GM19463 (cell line): ENCODE data around the gene IGFALS.

Experiments used
- ATAC-seq: cut with Tn5 transposase; IDR thresholded peaks from one replicate; pipeline ENCODE4 v1.9.1; 2021; ENCODE audit warnings: mild to moderate bottlenecking, moderate library complexity; ENCODE audit not compliant: unreplicated experiment

IGFALS gene

DNA sequence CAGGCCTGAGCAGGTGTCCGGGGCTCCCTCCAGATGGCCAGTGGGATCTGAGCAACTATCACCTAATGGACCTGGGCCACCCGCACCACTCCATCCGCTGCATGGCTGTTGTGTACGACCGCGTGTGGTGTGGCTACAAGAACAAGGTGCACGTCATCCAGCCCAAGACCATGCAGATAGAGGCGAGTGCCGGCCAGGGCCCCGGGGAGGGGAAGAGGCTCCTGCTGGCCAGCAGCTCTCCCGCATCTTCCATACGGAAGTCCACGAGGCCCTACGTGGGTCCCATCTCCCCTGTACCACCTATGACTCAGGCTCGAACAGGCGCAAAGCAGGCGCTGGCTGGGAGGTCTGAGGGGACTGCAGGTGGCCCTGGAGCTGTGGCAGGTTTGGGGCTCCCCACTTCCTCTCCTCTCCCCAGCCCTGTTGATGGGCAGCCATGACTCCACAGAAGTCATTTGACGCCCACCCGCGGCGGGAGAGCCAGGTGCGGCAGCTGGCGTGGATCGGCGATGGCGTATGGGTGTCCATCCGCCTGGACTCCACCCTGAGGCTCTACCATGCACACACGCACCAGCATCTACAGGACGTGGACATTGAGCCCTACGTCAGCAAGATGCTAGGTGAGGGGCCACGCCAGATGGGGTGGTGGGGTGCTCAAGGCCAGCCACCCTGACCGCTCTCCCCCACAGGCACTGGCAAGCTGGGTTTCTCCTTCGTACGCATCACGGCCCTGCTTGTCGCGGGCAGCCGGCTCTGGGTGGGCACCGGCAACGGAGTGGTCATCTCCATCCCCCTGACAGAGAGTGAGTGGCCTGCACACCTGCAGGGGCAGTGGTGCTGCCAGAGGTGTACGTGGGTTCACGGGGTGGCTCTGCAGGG, 26.1 kb downstream of the IGFALS start:
- ATAC-seq = no peak

DNA sequence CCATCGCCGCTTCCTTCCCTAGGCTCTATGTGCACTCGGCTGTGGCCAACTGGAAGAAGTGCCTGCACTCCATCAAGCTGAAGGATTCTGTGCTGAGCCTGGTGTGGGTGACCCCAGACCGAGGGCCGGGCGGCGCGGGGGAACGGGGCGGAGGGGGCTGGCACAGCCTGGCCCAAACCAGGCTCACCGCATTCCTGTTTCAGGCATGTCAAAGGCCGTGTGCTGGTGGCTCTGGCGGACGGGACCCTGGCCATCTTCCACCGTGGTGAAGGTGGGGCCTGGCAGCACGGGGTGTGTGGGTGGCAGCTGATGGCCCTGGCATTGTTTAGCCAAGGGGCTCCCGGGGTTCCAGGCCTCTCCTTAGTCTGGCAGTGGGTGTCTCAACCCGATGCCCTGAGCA, 26.8 kb downstream of the IGFALS start:
- ATAC-seq = no peak

DNA sequence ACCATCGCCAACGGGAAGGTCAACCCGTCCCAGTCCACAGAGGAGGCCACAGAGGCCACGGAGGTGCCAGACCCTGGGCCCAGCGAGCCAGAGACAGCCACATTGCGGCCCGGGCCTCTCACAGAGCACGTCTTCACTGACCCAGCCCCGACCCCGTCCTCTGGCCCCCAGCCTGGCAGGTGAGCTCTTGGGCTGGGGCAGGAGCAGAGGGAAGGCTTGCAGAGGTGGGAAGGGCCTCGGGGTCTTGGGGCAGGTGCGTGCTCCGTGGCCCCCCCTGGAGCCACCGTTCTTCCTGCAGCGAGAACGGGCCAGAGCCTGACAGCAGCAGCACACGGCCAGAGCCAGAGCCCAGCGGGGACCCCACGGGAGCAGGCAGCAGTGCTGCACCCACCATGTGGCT, 27.3 kb downstream of the IGFALS start:
- no peak for ATAC-seq

DNA sequence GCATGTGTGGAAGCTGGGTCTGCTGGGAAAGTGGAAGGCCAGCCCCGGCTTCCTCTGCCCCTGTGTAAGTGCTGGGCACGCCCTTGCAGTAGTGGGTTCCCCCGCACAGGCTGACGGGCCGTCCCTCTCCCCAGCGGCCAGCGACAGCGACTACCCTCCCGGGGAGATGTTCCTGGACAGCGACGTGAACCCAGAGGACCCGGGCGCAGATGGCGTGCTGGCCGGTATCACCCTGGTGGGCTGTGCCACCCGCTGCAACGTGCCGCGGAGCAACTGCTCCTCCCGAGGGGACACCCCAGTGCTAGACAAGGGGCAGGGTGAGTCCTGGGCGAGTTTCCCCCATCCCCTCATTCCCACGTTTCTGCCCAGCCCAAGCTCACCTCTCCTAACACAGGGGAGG, 27.7 kb downstream of the IGFALS start:
- ATAC-seq = no peak

DNA sequence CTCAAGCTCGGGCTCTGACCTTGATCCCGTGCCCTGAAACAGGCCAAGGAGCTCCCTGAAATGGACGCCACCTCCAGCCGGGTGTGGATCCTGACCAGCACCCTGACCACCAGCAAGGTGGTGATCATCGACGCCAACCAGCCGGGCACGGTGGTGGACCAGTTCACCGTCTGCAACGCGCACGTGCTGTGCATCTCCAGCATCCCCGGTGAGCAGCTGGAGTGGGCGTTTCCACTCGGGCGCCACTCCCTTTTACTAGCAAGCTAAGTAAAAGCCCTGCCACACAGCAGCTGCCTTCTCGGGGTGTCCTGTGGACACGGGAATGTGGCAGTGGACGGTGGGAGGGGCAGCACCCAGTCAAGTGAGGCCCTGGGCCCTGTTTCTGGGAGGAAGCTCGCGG, 28.5 kb downstream of the IGFALS start:
- no peak for ATAC-seq

DNA sequence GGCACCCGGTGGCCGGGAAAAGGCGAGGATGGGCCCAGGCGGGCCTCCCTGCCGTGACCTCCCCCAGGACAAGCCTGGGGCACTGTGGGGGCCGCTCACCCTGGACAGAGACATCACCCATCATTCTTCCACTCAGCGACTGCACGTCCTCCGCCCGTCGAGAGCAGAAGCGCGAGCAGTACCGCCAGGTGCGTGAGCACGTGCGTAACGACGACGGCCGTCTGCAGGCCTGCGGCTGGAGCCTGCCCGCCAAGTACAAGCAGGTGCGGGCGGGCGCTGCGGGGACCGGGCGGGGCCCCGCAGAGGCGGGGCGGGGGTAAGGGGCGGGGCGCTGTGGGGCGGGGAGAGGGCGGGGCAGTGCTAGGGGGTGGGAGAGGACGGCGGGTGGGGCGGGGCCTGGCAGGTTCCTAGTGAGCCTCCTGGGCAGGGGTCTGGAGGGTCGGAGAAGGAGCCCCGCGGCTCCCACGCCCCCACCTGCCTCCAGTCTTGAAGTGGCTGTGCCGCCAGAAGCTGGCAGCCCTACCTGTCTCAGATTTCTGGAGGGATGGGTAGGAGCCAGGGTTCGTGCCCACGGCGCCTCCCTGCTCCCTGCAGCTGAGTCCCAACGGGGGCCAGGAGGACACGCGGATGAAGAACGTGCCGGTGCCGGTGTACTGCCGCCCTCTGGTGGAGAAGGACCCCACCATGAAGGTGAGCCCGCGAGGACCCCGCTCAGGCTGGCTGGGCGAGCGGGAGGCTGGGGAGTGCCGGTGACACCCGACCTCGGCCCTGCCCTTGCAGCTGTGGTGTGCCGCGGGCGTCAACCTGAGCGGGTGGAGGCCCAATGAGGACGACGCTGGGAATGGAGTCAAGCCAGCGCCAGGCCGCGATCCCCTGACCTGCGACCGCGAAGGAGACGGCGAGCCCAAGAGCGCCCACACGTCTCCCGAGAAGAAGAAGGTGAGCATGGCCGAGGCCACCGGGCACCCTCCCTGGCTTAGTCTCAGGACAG, 29.7 kb downstream of the IGFALS start:
- ATAC-seq = no peak

DNA sequence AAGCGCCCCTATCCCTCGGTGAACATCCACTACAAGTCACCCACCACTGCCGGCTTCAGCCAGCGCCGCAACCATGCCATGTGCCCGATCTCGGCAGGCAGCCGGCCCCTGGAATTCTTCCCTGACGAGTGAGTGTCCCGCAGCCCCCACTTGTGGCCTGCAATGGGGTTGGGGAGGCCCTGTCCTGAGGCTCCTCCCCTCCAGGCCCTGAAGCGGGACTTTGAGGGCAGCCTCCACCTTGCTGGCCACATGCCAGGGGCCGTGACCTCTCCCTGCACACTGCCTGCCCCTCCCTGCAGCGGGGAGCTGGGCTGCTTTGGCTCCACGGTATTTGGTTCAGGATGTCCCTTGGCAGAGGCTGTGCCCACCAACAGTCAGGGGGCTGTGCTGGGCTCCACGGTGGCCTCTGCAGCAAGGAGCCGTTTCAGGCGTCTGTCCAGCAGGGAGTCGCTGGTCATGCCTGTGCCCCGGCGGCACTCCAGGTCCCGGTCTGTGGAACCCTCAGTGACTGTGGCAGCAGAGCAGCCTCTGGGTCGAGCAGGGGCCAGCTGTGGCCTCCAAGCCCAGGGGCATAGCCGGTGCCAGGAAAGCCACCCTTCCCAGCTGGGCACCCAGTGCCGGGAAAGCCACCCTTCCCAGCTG, 30.5 kb downstream of the IGFALS start:
- ATAC-seq = no peak

DNA sequence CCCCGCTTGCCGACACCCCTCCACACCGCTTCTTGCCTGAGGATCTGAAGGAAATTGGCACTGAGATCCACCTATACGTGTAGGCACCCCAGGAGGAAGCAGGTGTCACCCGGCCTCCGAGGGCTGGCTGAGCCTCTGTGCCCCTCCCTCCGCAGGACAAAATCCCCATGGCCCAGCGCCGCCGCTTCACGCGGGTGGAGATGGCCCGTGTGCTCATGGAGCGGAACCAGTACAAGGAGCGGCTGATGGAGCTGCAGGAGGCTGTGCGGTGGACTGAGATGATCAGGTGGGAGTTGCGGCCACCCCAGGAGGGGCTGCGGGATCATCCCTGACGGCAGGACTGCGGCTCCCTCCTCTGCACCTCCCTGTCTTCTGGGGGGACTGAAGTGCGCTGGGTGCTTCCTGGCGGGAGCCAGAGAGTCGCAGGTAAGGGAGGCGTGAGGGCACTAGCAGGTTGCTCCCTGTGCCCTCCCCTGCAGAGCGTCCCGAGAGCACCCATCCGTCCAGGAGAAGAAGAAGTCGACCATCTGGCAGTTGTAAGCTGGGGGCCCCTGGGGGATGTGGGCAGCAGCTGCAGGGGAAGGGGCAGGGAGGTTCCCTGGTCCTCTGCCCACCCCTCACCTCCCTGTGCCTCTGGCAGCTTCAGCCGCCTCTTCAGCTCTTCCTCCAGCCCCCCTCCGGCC, 31.2 kb downstream of the IGFALS start:
- ATAC-seq = no peak

DNA sequence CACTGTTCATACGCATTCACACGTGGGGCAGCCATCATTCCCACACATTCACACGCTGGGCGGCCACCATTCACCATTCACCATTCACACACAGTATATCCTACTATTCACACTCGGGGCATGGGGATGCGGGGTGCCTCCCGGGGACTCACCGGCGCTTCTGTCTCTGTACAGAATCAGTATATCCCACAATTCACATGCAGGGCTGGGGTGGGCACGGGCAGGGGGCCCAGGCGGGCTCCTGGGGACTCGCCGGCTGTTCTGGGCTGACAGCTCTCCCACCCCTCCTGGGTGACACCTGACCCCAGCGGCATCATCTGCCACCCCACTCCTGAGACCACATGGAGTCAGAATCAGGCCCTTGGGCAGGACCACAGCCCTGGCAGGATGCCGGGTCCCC, 31.8 kb downstream of the IGFALS start:
- no peak for ATAC-seq

DNA sequence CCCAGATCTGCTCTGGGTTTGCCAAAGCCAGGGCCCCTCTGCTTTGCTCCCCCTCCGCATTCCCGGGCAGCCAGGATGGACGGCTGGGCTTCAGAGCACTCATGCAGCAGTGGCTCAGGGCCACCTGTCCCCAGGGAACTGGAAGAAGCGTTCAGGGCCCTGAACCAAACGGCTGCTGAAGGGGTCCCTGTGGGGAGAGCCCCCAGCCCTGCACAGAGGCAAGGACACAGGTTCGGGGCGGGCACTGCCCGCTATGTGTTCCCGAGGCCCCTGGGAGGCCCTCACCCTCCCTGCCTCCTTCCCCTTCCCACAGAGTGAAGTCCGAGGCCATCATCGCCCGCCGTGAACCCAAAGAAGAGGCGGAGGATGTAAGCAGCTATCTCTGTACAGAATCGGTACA, 32.6 kb downstream of the IGFALS start:
- ATAC-seq = no peak

DNA sequence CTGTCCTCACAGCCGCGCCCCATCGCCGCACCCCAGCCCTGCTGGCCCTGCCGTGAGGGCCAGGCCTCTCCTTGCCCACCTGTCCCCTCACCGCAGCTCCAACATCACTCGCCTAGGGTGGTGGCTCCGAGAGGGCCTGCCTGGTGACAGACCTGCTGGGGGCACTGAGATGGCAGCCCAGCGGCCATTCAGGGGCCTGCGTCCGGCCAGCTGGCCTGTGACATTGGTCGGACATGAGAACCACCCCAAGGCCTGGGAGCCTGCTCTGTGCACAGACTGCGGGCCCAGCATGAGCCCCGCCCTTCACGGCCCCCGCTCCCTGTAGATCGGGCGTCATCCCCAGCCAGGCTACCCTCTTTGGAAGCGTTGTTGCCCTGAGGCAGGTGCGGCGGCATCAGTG, 34.0 kb downstream of the IGFALS start:
- no peak for ATAC-seq

DNA sequence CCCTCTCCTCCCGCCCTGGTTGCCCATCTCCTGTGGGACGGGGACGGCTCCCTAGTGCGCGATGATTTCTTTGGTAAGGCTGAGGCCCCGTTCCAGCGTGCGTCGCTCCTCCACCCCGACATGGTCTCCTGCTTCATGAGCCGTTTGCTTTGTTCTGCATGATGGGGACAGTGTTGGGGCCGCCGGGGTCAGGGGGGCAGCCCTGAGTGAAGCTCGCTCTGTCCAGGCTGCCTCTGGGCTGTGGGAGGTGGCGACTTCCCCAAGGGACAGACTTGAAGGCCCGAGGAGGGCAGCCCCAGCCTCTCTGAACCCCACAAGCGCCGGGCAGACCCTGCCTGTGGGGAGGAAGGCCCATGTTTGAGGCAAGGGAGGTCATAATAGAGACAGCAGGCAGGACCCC, 34.6 kb downstream of the IGFALS start:
- no peak for ATAC-seq

DNA sequence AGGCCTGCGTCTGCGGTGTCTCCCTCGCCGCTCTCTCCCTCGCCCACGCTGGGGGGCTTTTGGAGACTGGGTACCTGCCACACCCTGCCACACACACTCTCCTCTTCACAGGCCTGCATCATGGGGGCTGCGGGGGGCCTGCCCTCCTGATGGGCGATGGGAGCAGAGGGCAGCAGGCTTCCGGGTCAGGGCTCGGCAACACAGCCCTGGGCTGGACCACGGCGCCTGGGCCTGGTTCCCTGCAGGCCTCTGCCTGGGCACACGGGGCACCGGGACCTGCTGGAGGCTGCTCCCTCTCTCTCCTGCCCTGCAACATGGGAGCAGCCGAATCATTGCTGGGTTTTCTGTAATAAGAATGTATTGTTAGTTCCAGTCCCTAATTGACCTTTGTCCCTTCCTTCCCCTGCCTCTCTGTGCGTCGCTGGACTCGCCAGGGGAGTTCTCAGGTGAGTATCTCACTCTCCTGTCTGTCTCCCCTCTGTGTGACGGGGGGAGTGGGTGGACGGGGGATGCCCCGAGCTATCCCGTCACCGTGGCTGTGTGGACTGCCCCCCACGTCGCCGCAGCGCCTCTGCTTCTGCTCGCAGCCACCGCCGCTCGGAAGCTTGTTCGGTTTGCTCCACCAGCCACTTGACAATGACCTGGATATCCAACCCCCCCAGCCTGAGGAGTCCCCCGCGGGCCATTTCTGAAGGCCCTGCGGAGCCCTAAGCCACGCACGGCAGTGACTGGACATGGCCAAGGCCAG, 35.6 kb downstream of the IGFALS start:
- no peak for ATAC-seq

DNA sequence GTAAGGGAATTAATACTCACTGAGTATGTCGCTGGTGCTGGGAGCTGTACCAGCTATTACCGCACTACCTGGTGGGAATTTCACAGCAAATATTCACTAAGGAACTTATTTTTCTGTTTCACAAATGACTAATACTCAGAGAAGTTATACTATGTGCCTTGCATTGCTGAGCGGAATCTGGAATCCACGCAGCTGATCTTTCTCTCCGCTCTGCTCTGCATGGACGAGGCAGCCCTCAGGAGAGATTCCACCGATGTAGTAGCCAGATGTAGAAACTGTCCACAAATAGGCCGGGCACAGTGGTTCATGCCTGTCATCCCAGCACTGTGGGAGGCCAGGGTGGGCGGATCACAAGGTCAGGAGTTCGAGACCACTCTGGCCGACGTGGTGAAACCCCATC, 39.3 kb downstream of the IGFALS start:
- no peak for ATAC-seq

DNA sequence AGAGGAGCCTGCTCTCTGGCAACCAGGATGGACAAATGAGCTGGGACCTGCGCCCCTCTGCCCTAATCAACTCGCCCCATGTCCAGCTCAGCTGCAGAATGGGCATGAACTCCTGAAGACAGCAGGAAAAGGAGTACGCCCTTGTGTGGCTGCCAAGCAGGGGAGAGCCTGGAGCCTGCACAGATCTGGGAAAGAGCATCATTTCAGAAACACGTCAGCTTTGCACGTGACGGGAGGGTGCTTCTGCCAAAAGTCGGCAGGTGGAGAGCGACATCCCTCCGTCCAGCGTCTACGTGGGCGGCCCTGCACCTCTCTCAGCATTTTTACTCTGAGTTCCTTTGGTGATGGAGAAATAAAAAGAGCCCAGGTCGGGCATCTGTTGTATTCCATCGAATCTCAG, 40.7 kb downstream of the IGFALS start:
- no peak for ATAC-seq

DNA sequence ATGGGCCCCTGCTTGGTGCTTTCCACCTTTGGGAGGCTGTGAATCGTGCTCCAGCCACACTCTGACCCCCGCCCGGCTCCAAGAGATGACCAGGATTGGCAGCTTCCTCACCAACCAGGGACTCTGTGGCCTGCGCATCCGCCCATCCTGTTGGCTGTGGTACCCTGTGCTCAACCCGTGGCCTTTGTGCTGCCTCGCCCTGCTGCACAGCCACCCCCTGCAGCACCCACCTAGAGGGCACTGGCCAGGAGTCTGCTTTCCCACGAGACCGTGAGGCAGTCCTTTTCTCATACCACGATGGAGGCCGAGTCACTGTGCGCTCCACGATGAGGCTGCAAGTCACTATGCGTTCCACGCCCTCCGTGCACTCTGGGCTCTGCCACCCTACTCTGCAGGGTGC, 41.6 kb downstream of the IGFALS start:
- ATAC-seq = no peak

DNA sequence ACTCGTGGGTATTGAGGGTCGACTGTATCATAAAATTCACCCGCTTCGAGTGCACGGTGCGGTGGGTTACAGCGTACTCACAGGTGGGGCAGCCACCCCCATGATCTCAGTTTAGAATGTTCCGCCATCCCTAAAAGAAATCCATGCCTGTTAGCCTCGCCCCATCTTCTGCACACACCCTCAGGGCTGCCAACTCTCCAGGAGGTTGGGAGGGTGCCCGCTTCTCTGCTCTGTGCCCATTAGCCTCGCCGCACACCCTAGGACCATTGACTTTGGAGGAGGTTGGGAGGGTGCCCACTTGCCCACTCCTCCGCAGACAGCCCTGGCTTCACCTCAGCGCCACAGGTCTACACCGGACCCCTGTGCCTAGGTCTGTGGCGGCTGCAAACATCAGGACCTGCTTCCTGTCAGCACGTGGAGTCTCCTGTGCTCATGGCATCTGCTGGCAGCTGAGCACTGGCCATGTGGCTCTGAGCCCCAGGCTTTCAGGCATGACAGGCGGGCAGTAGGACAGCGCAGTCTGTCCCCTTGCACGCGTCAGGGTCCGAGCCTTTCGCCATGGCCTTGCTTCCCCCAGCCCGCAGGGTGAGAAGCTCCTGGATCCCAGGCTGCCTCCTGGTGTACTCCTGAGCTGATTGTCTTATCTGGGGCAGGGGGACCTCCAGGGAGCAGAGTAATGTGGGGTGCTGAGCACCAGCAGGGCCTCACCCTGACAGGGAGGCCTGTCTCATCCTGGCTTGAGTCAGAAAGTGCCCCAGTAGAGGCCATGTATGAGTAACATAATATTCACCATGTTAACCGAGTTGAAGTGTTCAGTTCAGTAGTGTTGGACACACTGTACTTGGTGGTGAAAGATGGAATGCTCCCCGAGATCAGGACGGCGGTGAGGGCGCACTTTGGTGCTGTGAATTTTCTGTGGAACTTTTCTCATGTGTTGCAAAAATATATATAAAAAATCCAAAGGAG, 44.1 kb downstream of the IGFALS start:
- ATAC-seq = no peak

DNA sequence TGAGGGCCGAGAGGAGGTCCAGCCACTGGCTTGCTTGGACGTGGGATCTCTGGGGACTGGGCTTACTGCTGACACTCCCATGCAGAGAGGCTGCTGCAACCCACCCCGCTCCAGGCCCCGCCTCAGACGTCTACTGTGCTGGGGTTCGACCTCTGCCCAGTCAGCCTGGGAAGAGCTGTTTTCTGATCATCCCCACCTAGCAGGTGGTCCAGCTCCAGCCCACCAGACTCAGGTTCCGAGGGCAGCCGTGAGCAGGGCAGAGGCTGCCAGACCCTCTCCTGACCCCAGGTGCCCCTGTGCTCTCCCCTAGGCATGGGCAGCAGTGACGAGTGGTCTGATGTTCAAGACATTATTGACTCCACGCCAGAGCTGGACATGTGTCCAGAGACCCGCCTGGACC, 45.6 kb downstream of the IGFALS start:
- ATAC-seq = no peak

DNA sequence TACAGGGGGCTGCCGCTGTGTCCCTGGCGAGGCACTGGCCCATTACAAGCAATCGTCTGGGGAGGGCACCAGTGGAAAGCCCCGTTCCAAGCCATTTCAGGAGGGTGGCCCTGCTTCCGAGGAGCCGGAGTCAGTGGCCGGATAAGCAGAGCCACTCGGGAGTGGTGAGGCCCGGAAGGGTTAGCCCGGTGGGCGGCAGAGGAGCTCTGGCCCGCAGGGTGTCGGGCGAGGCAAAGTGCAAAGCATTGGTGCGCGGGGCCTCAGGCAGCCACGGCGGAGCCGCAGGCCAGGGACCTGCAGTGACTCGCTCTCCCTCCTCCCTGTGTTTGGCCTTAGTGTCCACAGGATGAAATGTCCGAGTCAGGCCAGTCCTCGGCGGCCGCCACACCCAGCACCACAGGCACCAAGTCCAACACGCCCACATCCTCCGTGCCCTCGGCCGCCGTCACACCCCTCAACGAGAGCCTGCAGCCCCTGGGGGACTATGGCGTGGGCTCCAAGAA, 46.8 kb downstream of the IGFALS start:
- no peak for ATAC-seq
